Stomach smooth muscle (tissue), 2 donors: ENCODE results near the gene FARS2.
"Not testable (repeated sequence)": the region's sequence is repeated elsewhere in the genome, so short reads cannot be mapped to it uniquely, and the experiment has no call there.

Source experiments
- H3K27ac ChIP-seq: one replicate; pipeline ENCODE4 v1.7.0; 2013; ENCODE audit warnings: mild to moderate bottlenecking, low read length, inconsistent platforms
- H3K27me3 ChIP-seq, 2 donors: one replicate each; pipeline ENCODE4 v1.7.0; 2013; ENCODE audit warnings: low read length in 2 of 2; ENCODE audit not compliant: insufficient read depth in 2 of 2, control insufficient read depth in 1 of 2
- H3K36me3 ChIP-seq, 2 donors: one replicate each; pipeline ENCODE4 v1.7.0; 2013; ENCODE audit warnings: low read length in 2 of 2; ENCODE audit not compliant: control insufficient read depth in 2 of 2, insufficient read depth in 2 of 2
- H3K4me1 ChIP-seq: one replicate; pipeline ENCODE4 v1.7.0; 2013; ENCODE audit warnings: low read length; ENCODE audit not compliant: control insufficient read depth, insufficient read depth
- H3K4me3 ChIP-seq, 2 donors: one replicate each; pipeline ENCODE4 v1.7.0; 2013; ENCODE audit warnings: low read length in 2 of 2
- H3K9ac ChIP-seq, 2 donors: one replicate each; pipeline ENCODE4 v1.7.0; 2013; ENCODE audit warnings: low read length in 2 of 2, mild to moderate bottlenecking in 1 of 2
- H3K9me3 ChIP-seq, 2 donors: one replicate each; pipeline ENCODE4 v1.7.0; 2013; ENCODE audit warnings: low read length in 2 of 2; ENCODE audit not compliant: control insufficient read depth in 2 of 2
- donor health status: healthy.
- donor health status: Pancreatic carcinoma.

FARS2 gene

GRCh38 chr6:5637714-5638113, 376.4 kb downstream of the FARS2 start:
- H3K4me3 ChIP-seq = no peak overlapping the region
- H3K9me3 ChIP-seq = peaks cover 5 to 14% of the 10 kb centered on the region in 2 donors
- no peaks in the 10 kb centered on the region for H3K4me1 ChIP-seq
- no peaks in the 10 kb centered on the region for H3K27me3 ChIP-seq
- no peaks in the 10 kb centered on the region for H3K36me3 ChIP-seq
- H3K27ac ChIP-seq = no peak overlapping the region
- no peak overlapping the region for H3K9ac ChIP-seq

- Histone ChIP-seq H3K27me3 (no peaks in the 10 kb centered on the region), H3K9ac (no peak overlapping the region), H3K9me3 (peaks cover 5 to 14% of the 10 kb centered on the region in 2 donors), H3K36me3 (no peaks in the 10 kb centered on the region), H3K4me1 (no peaks in the 10 kb centered on the region), H3K4me3 (no peak overlapping the region), H3K27ac (no peak overlapping the region)
These were observed 377.4 kb downstream of the FARS2 start for GRCh38 chr6:5638666-5639065.

- H3K4me1 ChIP-seq = no peaks in the 10 kb centered on the region
- H3K9me3 ChIP-seq = peaks cover 5 to 14% of the 10 kb centered on the region in 2 donors
- no peaks in the 10 kb centered on the region for H3K36me3 ChIP-seq
- H3K27ac ChIP-seq = no peak overlapping the region
- H3K27me3 ChIP-seq = no peaks in the 10 kb centered on the region
- no peak overlapping the region for H3K4me3 ChIP-seq
- H3K9ac ChIP-seq = no peak overlapping the region
These were observed 377.9 kb downstream of the FARS2 start for GRCh38 chr6:5639193-5639592.

GRCh38 chr6:5640614-5641013, 379.3 kb downstream of the FARS2 start:
- Histone ChIP-seq H3K4me1 (no peaks in the 10 kb centered on the region), H3K27me3 (no peaks in the 10 kb centered on the region), H3K9me3 (peaks cover 5 to 14% of the 10 kb centered on the region in 2 donors), H3K27ac (no peak overlapping the region), H3K4me3 (no peak overlapping the region), H3K9ac (no peak overlapping the region), H3K36me3 (no peaks in the 10 kb centered on the region)

- Histone ChIP-seq H3K27ac (no peak overlapping the region), H3K36me3 (no peaks in the 10 kb centered on the region), H3K4me1 (no peaks in the 10 kb centered on the region)
These were observed 383.3 kb downstream of the FARS2 start for GRCh38 chr6:5644523-5645185.

GRCh38 chr6:5645328-5646290, 384.3 kb downstream of the FARS2 start:
- H3K27me3 ChIP-seq = no peaks in the 10 kb centered on the region
- H3K36me3 ChIP-seq = no peaks in the 10 kb centered on the region
- H3K9ac ChIP-seq = no peak overlapping the region
- H3K4me1 ChIP-seq = no peaks in the 10 kb centered on the region
- no peak overlapping the region for H3K4me3 ChIP-seq
- H3K9me3 ChIP-seq = peaks cover 3 to 5% of the 10 kb centered on the region in 2 donors
- no peak overlapping the region for H3K27ac ChIP-seq

More at GRCh38 chr6:5644523-5645185, 383.3 kb downstream of the FARS2 start:
- Histone ChIP-seq H3K9me3 (peaks cover 5 to 13% of the 10 kb centered on the region in 2 donors), H3K9ac (no peak overlapping the region), H3K27me3 (no peaks in the 10 kb centered on the region), H3K4me3 (no peak overlapping the region)

GRCh38 chr6:5652406-5653137, 391.3 kb downstream of the FARS2 start:
- H3K9me3 ChIP-seq = peaks cover 0 to 7% of the 10 kb centered on the region in 2 donors
- H3K9ac ChIP-seq = no peak overlapping the region
- H3K4me3 ChIP-seq = no peak overlapping the region
- peaks cover 0 to 4% of the 10 kb centered on the region in 2 donors for H3K36me3 ChIP-seq
- no peak overlapping the region for H3K27ac ChIP-seq
- no peaks in the 10 kb centered on the region for H3K4me1 ChIP-seq
- H3K27me3 ChIP-seq = no peaks in the 10 kb centered on the region

GRCh38 chr6:5653801-5654200, 392.5 kb downstream of the FARS2 start:
- peaks cover 0 to 4% of the 10 kb centered on the region in 2 donors for H3K36me3 ChIP-seq
- H3K4me3 ChIP-seq = no peak overlapping the region
- no peaks in the 10 kb centered on the region for H3K4me1 ChIP-seq
- H3K9me3 ChIP-seq = peaks cover 0 to 7% of the 10 kb centered on the region in 2 donors
- H3K9ac ChIP-seq = no peak overlapping the region
- H3K27me3 ChIP-seq = no peaks in the 10 kb centered on the region
- no peak overlapping the region for H3K27ac ChIP-seq

GRCh38 chr6:5656226-5656625, 394.9 kb downstream of the FARS2 start:
- peaks cover 0 to 4% of the 10 kb centered on the region in 2 donors for H3K36me3 ChIP-seq
- no peaks in the 10 kb centered on the region for H3K27me3 ChIP-seq
- no peak overlapping the region for H3K27ac ChIP-seq
- H3K4me3 ChIP-seq = no peak overlapping the region
- no peak overlapping the region for H3K9ac ChIP-seq
- H3K9me3 ChIP-seq = peaks cover 0 to 7% of the 10 kb centered on the region in 2 donors
- no peaks in the 10 kb centered on the region for H3K4me1 ChIP-seq

- not testable (repeated sequence) for H3K9ac ChIP-seq
These were observed 395.4 kb downstream of the FARS2 start for GRCh38 chr6:5656695-5657094.

More at GRCh38 chr6:5656695-5657094, 395.4 kb downstream of the FARS2 start:
- H3K27me3 ChIP-seq, H3K36me3 ChIP-seq, H3K27ac ChIP-seq, H3K9me3 ChIP-seq, H3K4me1 ChIP-seq, H3K4me3 ChIP-seq: not testable (repeated sequence)
